ENCODE measurements around the gene INSIG1. TPM values are rescaled to one million over a fixed set of nuclear protein-coding genes. Genes with fewer than 3 reads are reported as not detected.

INSIG1 gene
- total RNA-seq, 1 donor from 2014 or later = 302 TPM

DNA sequence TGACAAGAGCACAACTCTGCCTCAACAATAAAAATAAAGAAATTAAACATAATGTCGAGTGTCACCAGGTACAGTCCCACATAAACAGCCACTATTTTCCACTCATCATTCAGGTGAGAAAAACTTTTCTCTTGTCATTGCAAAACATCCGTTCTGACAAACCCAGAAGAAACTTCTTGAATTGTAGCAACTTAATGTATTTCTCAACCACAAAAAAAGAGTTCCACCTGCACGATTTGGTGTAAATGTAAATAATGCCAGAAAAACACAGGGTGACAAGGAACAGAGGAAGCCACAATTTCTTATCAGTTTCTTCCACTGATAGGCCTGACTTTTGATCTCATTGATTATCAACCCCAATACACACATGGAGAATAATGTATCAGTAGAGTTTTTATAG is 26.8 kb upstream of the INSIG1 start:
- Histone ChIP-seq H3K4me3 (ENCODE audit: low read depth, low read length) (no peak overlapping the region), H3K36me3 (ENCODE audit: control insufficient read depth, insufficient read depth, low read length) (no peaks in the 10 kb centered on the region), H3K27me3 (ENCODE audit: control insufficient read depth, insufficient read depth, low read length) (no peaks in the 10 kb centered on the region)
- TF ChIP-seq, protein P1, sequence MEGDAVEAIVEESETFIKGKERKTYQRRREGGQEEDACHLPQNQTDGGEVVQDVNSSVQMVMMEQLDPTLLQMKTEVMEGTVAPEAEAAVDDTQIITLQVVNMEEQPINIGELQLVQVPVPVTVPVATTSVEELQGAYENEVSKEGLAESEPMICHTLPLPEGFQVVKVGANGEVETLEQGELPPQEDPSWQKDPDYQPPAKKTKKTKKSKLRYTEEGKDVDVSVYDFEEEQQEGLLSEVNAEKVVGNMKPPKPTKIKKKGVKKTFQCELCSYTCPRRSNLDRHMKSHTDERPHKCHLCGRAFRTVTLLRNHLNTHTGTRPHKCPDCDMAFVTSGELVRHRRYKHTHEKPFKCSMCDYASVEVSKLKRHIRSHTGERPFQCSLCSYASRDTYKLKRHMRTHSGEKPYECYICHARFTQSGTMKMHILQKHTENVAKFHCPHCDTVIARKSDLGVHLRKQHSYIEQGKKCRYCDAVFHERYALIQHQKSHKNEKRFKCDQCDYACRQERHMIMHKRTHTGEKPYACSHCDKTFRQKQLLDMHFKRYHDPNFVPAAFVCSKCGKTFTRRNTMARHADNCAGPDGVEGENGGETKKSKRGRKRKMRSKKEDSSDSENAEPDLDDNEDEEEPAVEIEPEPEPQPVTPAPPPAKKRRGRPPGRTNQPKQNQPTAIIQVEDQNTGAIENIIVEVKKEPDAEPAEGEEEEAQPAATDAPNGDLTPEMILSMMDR (IDR thresholded peaks at IDR 0.05; ENCODE audit: insufficient read depth, low read length, poor library complexity, severe bottlenecking) = no peak
- no peak for DNase-seq (ENCODE audit: low read depth)

DNA sequence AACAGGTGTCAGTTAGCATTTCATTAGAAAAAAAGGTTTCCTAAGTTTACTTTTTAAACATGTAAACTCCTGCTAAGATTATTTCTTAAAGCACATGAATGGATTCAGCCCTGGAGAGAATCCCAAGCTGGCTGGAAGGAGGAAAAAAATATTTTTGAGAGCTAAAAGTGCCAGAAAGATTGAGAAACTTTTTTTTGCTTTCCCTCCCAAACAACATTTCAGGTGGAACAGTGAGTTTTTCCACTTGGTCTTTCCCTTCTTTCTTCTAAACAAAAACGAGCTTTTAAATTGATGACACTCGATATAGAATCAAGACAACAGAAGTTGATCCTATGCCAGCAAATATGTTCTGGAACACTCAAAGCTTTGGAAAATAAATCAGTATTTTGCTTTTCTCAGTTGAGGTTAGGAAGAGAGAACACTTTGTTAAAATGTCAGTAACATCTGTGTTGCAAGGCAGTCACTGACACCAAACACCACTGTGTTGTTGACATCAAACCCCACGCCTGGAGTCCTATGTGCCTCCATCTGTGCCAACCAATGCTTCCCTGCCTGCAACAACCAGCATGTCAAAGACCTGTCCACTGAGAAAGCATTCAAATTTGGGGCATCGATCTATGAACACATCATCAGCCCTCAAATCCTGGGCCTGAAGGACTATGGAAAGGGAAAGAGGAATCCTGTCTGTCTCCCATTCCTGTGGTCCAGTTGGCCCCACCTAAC is 22.9 kb upstream of the INSIG1 start:
- TF ChIP-seq, protein P1 (IDR thresholded peaks at IDR 0.05; ENCODE audit: insufficient read depth, low read length, poor library complexity, severe bottlenecking) = no peak
- DNase-seq (ENCODE audit: low read depth) = no peak
- no peaks in the 10 kb centered on the region for H3K36me3 ChIP-seq (ENCODE audit: control insufficient read depth, insufficient read depth, low read length)
- H3K4me3 ChIP-seq (ENCODE audit: low read depth, low read length) = no peak overlapping the region
- no peaks in the 10 kb centered on the region for H3K27me3 ChIP-seq (ENCODE audit: control insufficient read depth, insufficient read depth, low read length)

DNA sequence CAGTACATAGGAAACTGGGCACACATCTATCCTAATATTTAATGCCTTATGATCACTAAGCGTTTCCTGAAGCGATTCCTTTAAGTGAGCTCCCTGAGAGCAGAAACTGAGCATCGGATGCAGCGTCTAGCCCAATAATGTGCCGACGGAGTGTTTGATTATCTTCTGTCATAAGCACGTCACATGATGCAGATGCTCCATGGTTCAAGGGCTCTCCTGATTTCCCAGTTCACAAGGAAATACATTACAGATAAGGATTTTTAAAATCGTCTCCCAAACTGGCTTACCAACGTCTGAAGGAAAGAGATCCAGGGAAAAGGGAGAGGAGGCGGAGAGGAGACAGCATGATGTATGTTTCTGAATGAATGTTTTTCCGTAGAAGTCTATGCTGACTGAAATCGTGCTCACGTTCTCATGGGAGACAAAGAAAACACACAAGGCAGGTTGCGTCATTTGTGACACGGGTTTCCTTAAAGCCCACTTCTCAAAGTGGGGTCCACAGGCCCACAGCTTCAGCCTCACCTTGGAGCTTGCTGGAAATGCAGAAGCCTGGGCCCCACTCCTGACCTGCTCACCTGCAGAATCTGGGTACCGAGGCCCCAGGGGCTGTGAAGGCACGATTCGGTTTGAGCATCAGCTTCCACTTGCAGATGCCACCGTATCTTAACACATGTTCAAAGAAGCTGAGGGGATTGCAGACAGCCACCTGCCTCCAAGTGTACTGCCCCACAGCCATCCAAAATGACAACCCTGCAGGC is 21.5 kb upstream of the INSIG1 start:
- TF ChIP-seq, protein P1 (IDR thresholded peaks at IDR 0.05; ENCODE audit: insufficient read depth, low read length, poor library complexity, severe bottlenecking) = no peak
- H3K36me3 ChIP-seq (ENCODE audit: control insufficient read depth, insufficient read depth, low read length) = no peaks in the 10 kb centered on the region
- no peak overlapping the region for H3K4me3 ChIP-seq (ENCODE audit: low read depth, low read length)
- DNase-seq (ENCODE audit: low read depth) = no peak
- no peaks in the 10 kb centered on the region for H3K27me3 ChIP-seq (ENCODE audit: control insufficient read depth, insufficient read depth, low read length)

DNA sequence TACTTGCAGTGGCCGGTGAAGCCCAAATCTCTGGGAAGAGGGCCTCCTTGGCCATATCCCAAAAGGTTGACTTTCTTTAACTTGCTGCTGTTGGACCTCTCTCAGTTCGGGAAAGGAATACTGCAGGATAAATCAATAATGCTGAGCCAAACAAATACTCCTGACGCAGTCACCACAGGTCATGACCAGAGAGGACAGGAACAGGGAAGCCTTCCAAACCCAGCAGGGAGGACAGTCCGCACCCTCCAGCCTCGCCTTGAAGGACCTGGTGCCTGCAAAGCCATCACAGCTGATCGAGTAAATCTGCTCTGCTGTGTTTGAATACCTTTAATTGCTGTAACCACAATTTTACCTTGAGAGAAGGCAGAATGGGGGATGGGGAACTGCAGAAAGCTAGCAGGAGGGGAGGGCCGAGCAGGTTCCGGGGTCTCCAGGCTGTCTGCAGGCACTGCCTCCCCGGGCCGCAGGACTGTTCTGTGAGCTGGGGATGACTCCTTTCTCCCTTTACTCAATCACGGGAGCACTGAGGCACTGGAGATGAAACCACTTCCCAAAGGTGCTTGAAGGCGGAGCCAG is 20.8 kb upstream of the INSIG1 start:
- Histone ChIP-seq H3K36me3 (ENCODE audit: control insufficient read depth, insufficient read depth, low read length) (no peaks in the 10 kb centered on the region), H3K4me3 (ENCODE audit: low read depth, low read length) (no peak overlapping the region), H3K27me3 (ENCODE audit: control insufficient read depth, insufficient read depth, low read length) (no peaks in the 10 kb centered on the region)
- TF ChIP-seq, protein P1 (IDR thresholded peaks at IDR 0.05; ENCODE audit: insufficient read depth, low read length, poor library complexity, severe bottlenecking) = no peak
- DNase-seq (ENCODE audit: low read depth) = no peak

DNA sequence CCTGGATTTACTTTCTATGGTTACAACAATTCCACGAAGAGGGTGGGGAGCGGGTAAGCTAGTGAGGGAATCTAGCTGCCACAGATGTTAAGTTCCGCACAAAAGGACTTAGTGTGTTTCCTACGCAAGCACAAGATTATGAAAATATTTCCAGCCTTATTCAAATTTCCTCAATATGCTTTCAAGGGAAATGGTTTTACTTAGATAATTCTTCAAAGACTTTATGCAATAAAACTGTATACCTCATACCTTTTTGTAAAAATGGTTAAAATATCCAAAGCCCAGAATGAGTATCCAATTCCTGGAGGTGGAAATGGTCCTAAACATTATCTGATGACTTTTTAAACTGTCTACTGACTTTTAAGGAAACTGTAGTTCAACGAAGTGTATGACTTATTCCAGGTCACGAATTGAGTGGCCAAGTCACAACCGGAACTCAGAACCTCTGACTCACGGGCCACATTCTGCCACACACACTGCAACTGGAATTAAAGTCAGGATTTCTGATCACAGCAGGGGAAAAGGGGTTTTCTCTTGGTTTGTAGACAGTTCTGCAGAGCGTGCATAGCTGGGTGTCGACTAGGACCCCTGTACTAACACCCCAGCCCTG is 20.2 kb upstream of the INSIG1 start:
- TF ChIP-seq, protein P1 (IDR thresholded peaks at IDR 0.05; ENCODE audit: insufficient read depth, low read length, poor library complexity, severe bottlenecking) = no peak
- H3K27me3 ChIP-seq (ENCODE audit: control insufficient read depth, insufficient read depth, low read length) = no peaks in the 10 kb centered on the region
- no peaks in the 10 kb centered on the region for H3K36me3 ChIP-seq (ENCODE audit: control insufficient read depth, insufficient read depth, low read length)
- no peak for DNase-seq (ENCODE audit: low read depth)
- H3K4me3 ChIP-seq (ENCODE audit: low read depth, low read length) = no peak overlapping the region
